Esophagus squamous epithelium (tissue), 4 donors: ENCODE measurements around the gene TBC1D5.

Experiments
- POLR2A ChIP-seq, 4 donors: fragments of 450-650 bp; IDR thresholded peaks; one replicate each; pipeline ENCODE4 v1.6.1; 2017; ENCODE audit warnings: antibody characterized with exemption in 4 of 4, mild to moderate bottlenecking in 4 of 4, moderate library complexity in 3 of 4
- TF ChIP-seq, protein P1 (sequence below), 6 experiments: fragments of 450-650 bp in 4 of 6; fragments of 200-600 bp in 2 of 6; sonication (generic) in 2 of 6; IDR thresholded peaks; one replicate each; pipeline ENCODE4 v1.5.1; 2016 to 2019; ENCODE audit warnings: antibody characterized with exemption in 6 of 6, mild to moderate bottlenecking in 4 of 6, moderate library complexity in 4 of 6

DNA sequence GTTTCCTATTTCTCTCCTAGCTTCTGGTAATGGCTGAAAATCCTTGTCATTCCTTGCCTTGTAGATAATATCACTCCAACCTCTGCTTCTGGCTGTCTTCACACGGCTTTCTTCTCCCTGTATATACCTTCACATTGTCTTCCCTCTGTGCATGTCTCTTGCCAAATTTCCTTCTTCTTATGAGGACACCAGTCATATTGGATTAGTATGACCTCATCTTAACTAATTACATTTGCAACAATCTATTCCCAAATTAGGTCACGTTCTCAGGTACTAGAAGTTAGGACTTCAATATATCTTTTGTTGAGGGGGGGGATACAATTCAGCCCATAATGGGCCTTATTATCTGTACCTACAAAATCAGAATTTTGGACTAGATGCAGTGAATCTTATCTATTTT lies 440.3 kb downstream of the TBC1D5 start:
- TF ChIP-seq, protein P1, sequence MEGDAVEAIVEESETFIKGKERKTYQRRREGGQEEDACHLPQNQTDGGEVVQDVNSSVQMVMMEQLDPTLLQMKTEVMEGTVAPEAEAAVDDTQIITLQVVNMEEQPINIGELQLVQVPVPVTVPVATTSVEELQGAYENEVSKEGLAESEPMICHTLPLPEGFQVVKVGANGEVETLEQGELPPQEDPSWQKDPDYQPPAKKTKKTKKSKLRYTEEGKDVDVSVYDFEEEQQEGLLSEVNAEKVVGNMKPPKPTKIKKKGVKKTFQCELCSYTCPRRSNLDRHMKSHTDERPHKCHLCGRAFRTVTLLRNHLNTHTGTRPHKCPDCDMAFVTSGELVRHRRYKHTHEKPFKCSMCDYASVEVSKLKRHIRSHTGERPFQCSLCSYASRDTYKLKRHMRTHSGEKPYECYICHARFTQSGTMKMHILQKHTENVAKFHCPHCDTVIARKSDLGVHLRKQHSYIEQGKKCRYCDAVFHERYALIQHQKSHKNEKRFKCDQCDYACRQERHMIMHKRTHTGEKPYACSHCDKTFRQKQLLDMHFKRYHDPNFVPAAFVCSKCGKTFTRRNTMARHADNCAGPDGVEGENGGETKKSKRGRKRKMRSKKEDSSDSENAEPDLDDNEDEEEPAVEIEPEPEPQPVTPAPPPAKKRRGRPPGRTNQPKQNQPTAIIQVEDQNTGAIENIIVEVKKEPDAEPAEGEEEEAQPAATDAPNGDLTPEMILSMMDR (IDR thresholded peaks at IDR 0.05): no peak
- no peak for TF ChIP-seq POLR2A (IDR thresholded peaks at IDR 0.05)
